SU-DHL-6 (cell line): ENCODE measurements around the gene TPST2.

Experiments used
- H2AFZ ChIP-seq: fragments of 200-600 bp; sonication (generic); 2 replicates; pipeline ENCODE4 v1.6.1; 2014; ENCODE audit warnings: low read depth, mild to moderate bottlenecking, moderate library complexity, mixed read lengths, antibody characterized with exemption, low read length; ENCODE audit not compliant: severe bottlenecking
- H3F3A ChIP-seq: fragments of 200-600 bp; shearing (Covaris generic); 2 replicates; pipeline ENCODE4 v1.6.0; 2016; ENCODE audit warnings: antibody characterized with exemption, mild to moderate bottlenecking; ENCODE audit not compliant: insufficient read depth
- H3K27ac ChIP-seq: fragments of 200-600 bp; sonication (generic); 2 replicates; pipeline ENCODE4 v1.5.1; 2016; ENCODE audit warnings: low read depth, mild to moderate bottlenecking, low read length, moderate library complexity, mixed read lengths
- H3K27me3 ChIP-seq: fragments of 200-600 bp; sonication (generic), shearing (Covaris generic); 2 replicates; pipeline ENCODE4 v1.6.0; 2014; ENCODE audit warnings: mild to moderate bottlenecking, low read length
- H3K36me3 ChIP-seq: fragments of 200-600 bp; sonication (generic); 2 replicates; pipeline ENCODE4 v1.6.1; 2014; ENCODE audit warnings: mild to moderate bottlenecking, low read length, mixed read lengths
- H3K4me2 ChIP-seq: fragments of 300-600, 200-600 bp; shearing (Covaris generic), sonication (generic); 2 replicates; pipeline ENCODE4 v1.6.0; 2014; ENCODE audit warnings: low read length, low read depth, mild to moderate bottlenecking; ENCODE audit not compliant: poor library complexity, severe bottlenecking
- H3K4me3 ChIP-seq: fragments of 200-600 bp; sonication (generic); 2 replicates; pipeline ENCODE4 v1.5.1; 2014; ENCODE audit warnings: antibody characterized with exemption, low read length, mild to moderate bottlenecking, mixed read lengths; ENCODE audit not compliant: insufficient read depth, poor library complexity, severe bottlenecking
- H3K79me2 ChIP-seq: fragments of 200-600 bp; sonication (generic); 2 replicates; pipeline ENCODE4 v1.6.1; 2014; ENCODE audit warnings: mild to moderate bottlenecking, low read length, moderate library complexity; ENCODE audit not compliant: insufficient read depth
- H3K9ac ChIP-seq: fragments of 200-600 bp; sonication (generic); 2 replicates; pipeline ENCODE4 v1.7.0; 2014; ENCODE audit warnings: mild to moderate bottlenecking, low read length
- H3K9me2 ChIP-seq: fragments of 200-600 bp; sonication (generic); replicated peaks from 2 replicates; pipeline ENCODE4 v1.6.1; 2014; ENCODE audit warnings: low read length; ENCODE audit not compliant: insufficient read depth
- H3K9me3 ChIP-seq: fragments of 200-600 bp; sonication (generic); 2 replicates; pipeline ENCODE4 v1.6.1; 2014; ENCODE audit warnings: low read length, mixed read lengths; ENCODE audit not compliant: insufficient read depth
- H4K20me1 ChIP-seq: fragments of 200-600 bp; sonication (generic); 2 replicates; pipeline ENCODE4 v1.6.1; 2014; ENCODE audit warnings: low read depth, mild to moderate bottlenecking, antibody characterized with exemption, low read length, moderate library complexity, mixed read lengths
- EZH2phosphoT487 ChIP-seq: fragments of 200-600 bp; sonication (generic), shearing (Covaris generic); conservative IDR thresholded peaks from 2 replicates; pipeline ENCODE4 v1.6.1; 2018; ENCODE audit warnings: mild to moderate bottlenecking, antibody characterized with exemption, low read length, moderate library complexity, mixed read lengths
- TF ChIP-seq, protein P1 (sequence below): fragments of 200-600 bp; sonication (generic); IDR thresholded peaks from one replicate; pipeline ENCODE4 v1.5.1; 2017; ENCODE audit warnings: antibody characterized with exemption, mild to moderate bottlenecking, low read length, moderate library complexity; ENCODE audit not compliant: insufficient read depth, poor library complexity, severe bottlenecking

TPST2 gene

DNA sequence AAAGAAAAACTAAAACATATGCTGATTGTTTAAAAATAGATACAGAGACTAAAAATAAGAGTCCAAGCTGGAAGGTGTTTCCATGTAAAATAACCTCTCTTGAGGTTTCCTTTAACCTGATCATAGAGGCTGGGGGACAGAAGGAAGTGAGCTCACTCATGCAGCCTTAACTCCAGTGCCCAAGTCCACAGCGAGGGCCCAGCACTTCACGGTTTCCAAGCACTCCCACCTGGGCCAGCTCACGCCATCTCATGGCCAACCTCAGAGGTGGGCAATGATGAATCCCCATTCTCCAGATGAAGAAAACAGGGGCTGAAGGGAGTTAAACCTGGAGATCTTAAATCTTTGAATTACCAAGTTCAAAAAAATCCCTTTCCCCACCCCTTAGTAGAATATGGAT, 62.8 kb downstream of the TPST2 start:
- Histone ChIP-seq H2AFZ (no peak overlapping the region), H3K27me3 (no peaks in the 10 kb centered on the region), H3K4me3 (no peak overlapping the region), H3K4me2 (no peak overlapping the region), H4K20me1 (no peaks in the 10 kb centered on the region), H3F3A (peaks cover 6% of the 10 kb centered on the region; the same call in 1 of the 2 replicates), H3K27ac (no peak overlapping the region), H3K36me3 (no peaks in the 10 kb centered on the region), H3K9ac (no peak overlapping the region), H3K79me2 (no peaks in the 10 kb centered on the region), H3K9me3 (no peaks in the 10 kb centered on the region), H3K9me2 (no peaks in the 10 kb centered on the region)
- no peak for TF ChIP-seq EZH2phosphoT487
- TF ChIP-seq, protein P1, sequence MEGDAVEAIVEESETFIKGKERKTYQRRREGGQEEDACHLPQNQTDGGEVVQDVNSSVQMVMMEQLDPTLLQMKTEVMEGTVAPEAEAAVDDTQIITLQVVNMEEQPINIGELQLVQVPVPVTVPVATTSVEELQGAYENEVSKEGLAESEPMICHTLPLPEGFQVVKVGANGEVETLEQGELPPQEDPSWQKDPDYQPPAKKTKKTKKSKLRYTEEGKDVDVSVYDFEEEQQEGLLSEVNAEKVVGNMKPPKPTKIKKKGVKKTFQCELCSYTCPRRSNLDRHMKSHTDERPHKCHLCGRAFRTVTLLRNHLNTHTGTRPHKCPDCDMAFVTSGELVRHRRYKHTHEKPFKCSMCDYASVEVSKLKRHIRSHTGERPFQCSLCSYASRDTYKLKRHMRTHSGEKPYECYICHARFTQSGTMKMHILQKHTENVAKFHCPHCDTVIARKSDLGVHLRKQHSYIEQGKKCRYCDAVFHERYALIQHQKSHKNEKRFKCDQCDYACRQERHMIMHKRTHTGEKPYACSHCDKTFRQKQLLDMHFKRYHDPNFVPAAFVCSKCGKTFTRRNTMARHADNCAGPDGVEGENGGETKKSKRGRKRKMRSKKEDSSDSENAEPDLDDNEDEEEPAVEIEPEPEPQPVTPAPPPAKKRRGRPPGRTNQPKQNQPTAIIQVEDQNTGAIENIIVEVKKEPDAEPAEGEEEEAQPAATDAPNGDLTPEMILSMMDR: no peak

DNA sequence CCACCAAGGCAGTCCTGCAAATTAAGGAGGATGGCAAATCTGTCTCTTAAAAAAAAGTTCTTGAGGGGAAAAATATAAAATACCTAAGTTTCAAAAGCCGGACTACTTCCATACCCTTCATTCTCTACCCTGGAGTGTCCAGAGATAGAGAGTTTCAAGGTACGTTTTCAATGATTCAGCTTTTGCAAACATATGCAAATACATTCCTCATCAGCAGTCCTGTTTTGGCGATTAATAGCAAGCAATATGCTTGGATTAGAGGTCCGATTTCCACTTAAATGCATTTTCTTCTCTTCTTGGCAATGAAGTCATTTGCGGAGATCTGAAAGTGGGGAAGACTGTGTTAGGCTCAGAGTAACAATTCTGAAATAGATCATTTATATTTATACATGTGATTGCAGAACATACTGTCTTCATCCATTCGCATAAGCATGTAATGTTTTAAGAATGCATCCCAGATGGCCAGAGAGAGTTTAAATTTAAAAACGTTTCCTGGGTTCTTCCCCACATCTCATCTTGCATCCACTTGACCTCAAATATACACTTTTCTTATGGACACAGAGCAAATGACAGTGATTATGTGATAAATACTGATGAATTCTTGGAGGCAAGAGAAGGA, 63.9 kb downstream of the TPST2 start:
- Histone ChIP-seq H3K79me2 (no peaks in the 10 kb centered on the region), H3K4me2 (no peak overlapping the region), H3K9me2 (no peaks in the 10 kb centered on the region), H4K20me1 (no peaks in the 10 kb centered on the region), H2AFZ (no peak overlapping the region), H3K9me3 (no peaks in the 10 kb centered on the region), H3K36me3 (no peaks in the 10 kb centered on the region), H3F3A (peaks cover 6% of the 10 kb centered on the region; the same call in 1 of the 2 replicates), H3K27ac (no peak overlapping the region), H3K4me3 (no peak overlapping the region), H3K27me3 (no peaks in the 10 kb centered on the region), H3K9ac (no peak overlapping the region)
- TF ChIP-seq EZH2phosphoT487: no peak
- TF ChIP-seq, protein P1: no peak

DNA sequence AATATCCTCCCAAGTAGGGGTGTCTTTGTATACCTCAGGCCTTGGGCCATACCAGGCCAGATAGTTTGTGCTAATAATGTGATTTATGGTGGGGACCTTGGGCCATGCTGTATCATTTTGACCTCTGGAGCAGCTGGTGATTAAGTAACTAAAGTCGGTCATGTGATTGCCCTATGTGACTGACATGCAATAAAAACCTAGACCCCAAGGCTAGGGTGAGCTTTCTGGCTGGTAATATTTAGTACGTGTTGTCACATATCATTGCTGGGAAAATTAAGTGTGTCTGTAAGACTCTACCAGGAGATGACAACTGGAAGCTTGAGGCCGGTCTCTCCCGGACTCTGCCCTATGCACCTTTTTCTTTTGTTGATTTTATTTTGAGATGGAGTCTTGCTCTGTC, 65.1 kb downstream of the TPST2 start:
- H3K27ac ChIP-seq: no peak overlapping the region
- no peaks in the 10 kb centered on the region for H4K20me1 ChIP-seq
- H2AFZ ChIP-seq: no peak overlapping the region

More for the DNA sequence above, 65.1 kb downstream of the TPST2 start:
- Histone ChIP-seq H3K4me2 (no peak overlapping the region), H3K79me2 (no peaks in the 10 kb centered on the region), H3K36me3 (no peaks in the 10 kb centered on the region), H3K4me3 (no peak overlapping the region), H3K9ac (no peak overlapping the region), H3K27me3 (no peaks in the 10 kb centered on the region), H3F3A (peaks cover 6% of the 10 kb centered on the region; the same call in 1 of the 2 replicates), H3K9me2 (no peaks in the 10 kb centered on the region), H3K9me3 (no peaks in the 10 kb centered on the region)
- TF ChIP-seq, protein P1: no peak
- no peak for TF ChIP-seq EZH2phosphoT487
